Nephron progenitor cell (in vitro differentiated cells): ENCODE results near the gene MS4A3.

Experiments
- DNase-seq: peaks from one replicate; pipeline ENCODE4 v3.0.0; 2021
- H3K27ac Mint-ChIP-seq: 2 replicates; pipeline ENCODE4 v1.8.0; 2021; ENCODE audit warnings: mild to moderate bottlenecking, moderate library complexity, mixed read lengths
- H3K27me3 Mint-ChIP-seq: 2 replicates; pipeline ENCODE4 v1.8.0; 2021; ENCODE audit warnings: mild to moderate bottlenecking, low read depth, mixed read lengths; ENCODE audit not compliant: poor library complexity
- H3K36me3 Mint-ChIP-seq: 2 replicates; pipeline ENCODE4 v1.8.0; 2021; ENCODE audit warnings: low read depth, mixed read lengths
- H3K4me1 Mint-ChIP-seq: 2 replicates; pipeline ENCODE4 v1.8.0; 2021; ENCODE audit warnings: mixed read lengths
- H3K4me3 Mint-ChIP-seq: 2 replicates; pipeline ENCODE4 v1.8.0; 2021; ENCODE audit warnings: mild to moderate bottlenecking, moderate library complexity, mixed read lengths
- H3K9me3 Mint-ChIP-seq: 2 replicates; pipeline ENCODE4 v1.8.0; 2021; ENCODE audit warnings: mild to moderate bottlenecking, moderate library complexity, mixed read lengths
- TF ChIP-seq, protein P1 (sequence below): fragments of 200-600 bp; sonication (generic); IDR thresholded peaks from 2 replicates; pipeline ENCODE4 v1.5.0; 2021; ENCODE audit warnings: antibody characterized with exemption

Gene MS4A3

DNA sequence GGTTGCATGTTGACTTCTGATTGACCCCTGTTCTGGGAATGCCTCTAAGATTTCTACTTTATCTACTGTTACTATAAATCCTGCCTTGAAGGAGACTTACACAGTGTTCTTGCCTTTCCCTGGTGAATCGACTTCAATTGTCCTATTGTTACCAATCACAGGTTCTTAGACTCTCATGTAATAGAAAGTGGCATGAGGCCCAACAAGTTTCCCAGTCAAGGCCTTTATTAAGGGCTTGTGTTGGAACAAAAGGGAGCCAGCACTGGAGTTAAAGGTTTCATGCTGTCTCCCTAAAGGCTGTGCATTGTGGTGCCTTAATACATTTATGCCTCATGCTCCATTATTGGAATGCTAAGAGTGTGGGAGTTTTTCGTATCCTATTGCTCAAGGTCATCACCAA lies 55.3 kb downstream of the MS4A3 start:
- H3K9me3 Mint-ChIP-seq: no peaks in the 10 kb centered on the region
- DNase-seq: no peak
- H3K27ac Mint-ChIP-seq: no peak overlapping the region
- H3K4me3 Mint-ChIP-seq: no peak overlapping the region
- H3K4me1 Mint-ChIP-seq: no peaks in the 10 kb centered on the region
- TF ChIP-seq, protein P1, sequence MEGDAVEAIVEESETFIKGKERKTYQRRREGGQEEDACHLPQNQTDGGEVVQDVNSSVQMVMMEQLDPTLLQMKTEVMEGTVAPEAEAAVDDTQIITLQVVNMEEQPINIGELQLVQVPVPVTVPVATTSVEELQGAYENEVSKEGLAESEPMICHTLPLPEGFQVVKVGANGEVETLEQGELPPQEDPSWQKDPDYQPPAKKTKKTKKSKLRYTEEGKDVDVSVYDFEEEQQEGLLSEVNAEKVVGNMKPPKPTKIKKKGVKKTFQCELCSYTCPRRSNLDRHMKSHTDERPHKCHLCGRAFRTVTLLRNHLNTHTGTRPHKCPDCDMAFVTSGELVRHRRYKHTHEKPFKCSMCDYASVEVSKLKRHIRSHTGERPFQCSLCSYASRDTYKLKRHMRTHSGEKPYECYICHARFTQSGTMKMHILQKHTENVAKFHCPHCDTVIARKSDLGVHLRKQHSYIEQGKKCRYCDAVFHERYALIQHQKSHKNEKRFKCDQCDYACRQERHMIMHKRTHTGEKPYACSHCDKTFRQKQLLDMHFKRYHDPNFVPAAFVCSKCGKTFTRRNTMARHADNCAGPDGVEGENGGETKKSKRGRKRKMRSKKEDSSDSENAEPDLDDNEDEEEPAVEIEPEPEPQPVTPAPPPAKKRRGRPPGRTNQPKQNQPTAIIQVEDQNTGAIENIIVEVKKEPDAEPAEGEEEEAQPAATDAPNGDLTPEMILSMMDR: no peak
- peaks cover 3% of the 10 kb centered on the region for H3K27me3 Mint-ChIP-seq
- H3K36me3 Mint-ChIP-seq: no peaks in the 10 kb centered on the region

DNA sequence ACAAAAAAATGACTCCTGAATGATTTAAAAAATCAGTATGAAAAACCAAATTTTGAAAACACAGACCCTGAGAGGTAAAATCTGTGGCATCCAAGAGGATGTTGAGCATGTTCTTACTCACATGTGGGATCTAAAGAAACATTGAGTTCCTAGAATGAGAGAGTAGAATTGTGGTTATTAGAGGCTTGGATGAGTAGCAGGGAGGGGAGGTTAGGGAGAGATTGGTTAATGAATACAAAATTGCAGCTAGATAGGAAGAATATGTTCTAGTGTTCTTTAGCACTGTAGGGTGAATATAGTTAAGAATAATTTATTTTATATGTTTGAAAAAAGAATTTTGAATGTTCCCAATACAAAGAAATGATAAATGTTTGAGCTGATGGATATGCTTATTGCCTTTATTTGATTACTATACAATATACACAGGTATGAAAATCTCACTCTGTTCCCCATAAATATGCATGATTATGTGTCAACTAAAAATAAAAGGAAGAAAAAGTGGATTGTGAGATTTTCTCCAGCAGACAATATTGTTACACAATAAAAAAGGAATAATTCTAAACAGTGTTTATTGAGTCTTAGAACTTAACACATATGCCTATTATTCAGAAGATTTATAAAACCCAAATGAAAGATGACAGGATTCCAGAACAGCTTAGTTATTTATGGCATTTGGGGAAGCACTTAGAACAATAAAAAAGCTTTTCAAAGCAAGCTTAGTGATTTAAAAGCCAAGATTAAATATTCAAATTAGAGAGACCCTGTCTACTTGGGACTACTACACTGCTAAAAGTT lies 60.7 kb downstream of the MS4A3 start:
- no peak overlapping the region for H3K27ac Mint-ChIP-seq
- TF ChIP-seq, protein P1: no peak
- H3K36me3 Mint-ChIP-seq: no peaks in the 10 kb centered on the region
- H3K27me3 Mint-ChIP-seq: no peaks in the 10 kb centered on the region
- H3K4me1 Mint-ChIP-seq: peaks cover 9% of the 10 kb centered on the region
- no peaks in the 10 kb centered on the region for H3K9me3 Mint-ChIP-seq
- no peak overlapping the region for H3K4me3 Mint-ChIP-seq
- no peak for DNase-seq

DNA sequence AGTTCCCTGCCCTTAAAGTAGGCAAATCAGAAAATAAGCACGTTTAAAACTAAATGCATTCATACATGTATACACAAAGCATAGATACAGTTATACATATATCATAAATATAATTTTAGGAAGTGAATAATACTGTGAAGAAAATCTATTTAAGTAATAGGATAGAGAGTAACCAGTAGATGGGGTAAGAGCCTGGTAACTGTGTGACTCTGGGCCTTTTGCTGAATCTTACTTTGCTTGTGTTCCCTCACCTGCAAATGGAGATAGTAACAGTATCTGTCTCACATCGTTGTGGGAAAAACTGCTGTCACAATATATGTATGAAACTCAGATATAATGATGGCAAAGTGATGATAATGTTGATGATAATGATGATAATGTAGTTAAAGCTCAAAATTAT lies 61.9 kb downstream of the MS4A3 start:
- peaks cover 9% of the 10 kb centered on the region for H3K4me1 Mint-ChIP-seq
- no peak for DNase-seq
- no peaks in the 10 kb centered on the region for H3K9me3 Mint-ChIP-seq
- TF ChIP-seq, protein P1: no peak
- H3K27me3 Mint-ChIP-seq: no peaks in the 10 kb centered on the region
- H3K27ac Mint-ChIP-seq: no peak overlapping the region
- H3K36me3 Mint-ChIP-seq: no peaks in the 10 kb centered on the region
- H3K4me3 Mint-ChIP-seq: no peak overlapping the region

DNA sequence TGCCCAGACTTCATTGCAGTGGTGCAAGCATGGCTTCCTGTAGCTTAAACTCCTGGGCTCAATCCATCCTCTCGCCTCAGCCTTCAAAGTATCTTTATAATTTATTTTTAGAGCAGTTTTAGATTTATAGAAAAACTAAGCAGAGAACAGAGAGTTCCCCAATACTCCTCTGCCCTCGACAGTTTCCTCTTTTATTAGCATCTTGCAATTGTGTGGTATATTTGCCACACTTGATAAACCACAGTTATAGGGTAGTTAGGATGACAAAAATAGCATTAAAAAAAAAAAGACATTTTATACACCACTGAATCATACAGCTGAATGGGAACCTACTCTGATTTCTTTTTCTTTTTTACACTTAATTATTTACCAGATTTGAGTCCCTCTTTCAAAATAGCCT lies 63.2 kb downstream of the MS4A3 start:
- Mint-ChIP-seq H3K36me3 (no peaks in the 10 kb centered on the region), H3K27me3 (no peaks in the 10 kb centered on the region), H3K4me1 (peaks cover 13% of the 10 kb centered on the region), H3K9me3 (no peaks in the 10 kb centered on the region), H3K4me3 (no peak overlapping the region), H3K27ac (no peak overlapping the region)
- DNase-seq: no peak
- TF ChIP-seq, protein P1: no peak
